Activated effector memory CD4-positive, alpha-beta T cell treated with Interleukin-2 at 50 U/mL for 16 hours (primary cell): ENCODE measurements around the gene PRELID2.

Experiments
- DNase-seq: peaks from one replicate; pipeline ENCODE4 v3.0.0-alpha.2; 2020

PRELID2 gene

GRCh38 chr5:145792840-145793239 is 42.3 kb downstream of the PRELID2 start:
- no peak for DNase-seq

GRCh38 chr5:145791866-145792265 is 43.3 kb downstream of the PRELID2 start:
- no peak for DNase-seq

GRCh38 chr5:145787996-145788395 is 47.1 kb downstream of the PRELID2 start:
- no peak for DNase-seq

GRCh38 chr5:145787507-145787906 is 47.6 kb downstream of the PRELID2 start:
- DNase-seq: no peak

GRCh38 chr5:145787001-145787400 is 48.1 kb downstream of the PRELID2 start:
- DNase-seq: no peak

- no peak for DNase-seq
Measured at GRCh38 chr5:145780982-145781381, 54.2 kb downstream of the PRELID2 start.

- DNase-seq: no peak
Measured at GRCh38 chr5:145778144-145778900, 56.8 kb downstream of the PRELID2 start.

GRCh38 chr5:145777445-145778063 is 57.6 kb downstream of the PRELID2 start:
- DNase-seq: no peak

GRCh38 chr5:145776886-145777285 is 58.3 kb downstream of the PRELID2 start:
- DNase-seq: no peak

GRCh38 chr5:145775893-145776444 is 59.2 kb downstream of the PRELID2 start:
- no peak for DNase-seq

GRCh38 chr5:145775411-145775810 is 59.7 kb downstream of the PRELID2 start:
- DNase-seq: no peak

- DNase-seq: no peak
Measured at GRCh38 chr5:145774442-145774841, 60.7 kb downstream of the PRELID2 start.

- DNase-seq: no peak
Measured at GRCh38 chr5:145772466-145772865, 62.7 kb downstream of the PRELID2 start.

- DNase-seq: no peak
Measured at GRCh38 chr5:145768863-145769262, 66.3 kb downstream of the PRELID2 start.

- no peak for DNase-seq
Measured at GRCh38 chr5:145764325-145764724, 70.8 kb downstream of the PRELID2 start.

GRCh38 chr5:145762833-145763232 is 72.3 kb downstream of the PRELID2 start:
- no peak for DNase-seq

- DNase-seq: no peak
Measured at GRCh38 chr5:145761254-145761653, 73.9 kb downstream of the PRELID2 start.

GRCh38 chr5:145760660-145761059 is 74.5 kb downstream of the PRELID2 start:
- DNase-seq: no peak

GRCh38 chr5:145752947-145753346 is 82.2 kb downstream of the PRELID2 start:
- DNase-seq: no peak

- no peak for DNase-seq
Measured at GRCh38 chr5:145752534-145752933, 82.6 kb downstream of the PRELID2 start.

- DNase-seq: no peak
Measured at GRCh38 chr5:145750199-145750598, 84.9 kb downstream of the PRELID2 start.

- DNase-seq: no peak
Measured at GRCh38 chr5:145743396-145744061, 91.6 kb downstream of the PRELID2 start.

GRCh38 chr5:145739843-145740242 is 95.3 kb downstream of the PRELID2 start:
- DNase-seq: no peak

GRCh38 chr5:145738227-145738626 is 96.9 kb downstream of the PRELID2 start:
- DNase-seq: no peak
